C4-2B (cell line): ENCODE data around the gene MEF2C.

Experiments used
- CTCF ChIP-seq: fragments of 450-650 bp; conservative IDR thresholded peaks from 2 replicates; pipeline ENCODE4 v1.5.1; 2017; ENCODE audit warnings: mild to moderate bottlenecking
- ZFX ChIP-seq: fragments of 450-650 bp; IDR thresholded peaks from 2 replicates; pipeline ENCODE4 v1.6.1; 2017

- no peak for TF ChIP-seq CTCF
- no peak for TF ChIP-seq ZFX
Observed at GRCh38 chr5:88873447-88873846, 9.5 kb downstream of the MEF2C start.
